HUES6 (cell line): ENCODE data around the gene SATB2.

ENCODE experiments used
- H3K27ac ChIP-seq: 2 replicates; pipeline ENCODE4 v1.7.0; 2013; ENCODE audit warnings: low read depth, mild to moderate bottlenecking, low read length, inconsistent platforms
- H3K27me3 ChIP-seq: 2 replicates; pipeline ENCODE4 v1.6.1; 2013; ENCODE audit warnings: low read length; ENCODE audit not compliant: control insufficient read depth, insufficient read depth
- H3K36me3 ChIP-seq: 2 replicates; pipeline ENCODE4 v1.6.1; 2013; ENCODE audit warnings: low read length; ENCODE audit not compliant: control insufficient read depth, insufficient read depth
- H3K4me1 ChIP-seq: 2 replicates; pipeline ENCODE4 v1.6.1; 2013; ENCODE audit warnings: low read length; ENCODE audit not compliant: control insufficient read depth, insufficient read depth
- H3K4me3 ChIP-seq: 2 replicates; pipeline ENCODE4 v1.5.1; 2013; ENCODE audit warnings: low read depth, low read length
- H3K9ac ChIP-seq: one replicate; pipeline ENCODE4 v1.6.1; 2013; ENCODE audit warnings: mild to moderate bottlenecking, low read length
- H3K9me3 ChIP-seq: 2 replicates; pipeline ENCODE4 v1.6.1; 2013; ENCODE audit warnings: low read depth, low read length; ENCODE audit not compliant: control insufficient read depth, insufficient read depth

Gene SATB2

DNA sequence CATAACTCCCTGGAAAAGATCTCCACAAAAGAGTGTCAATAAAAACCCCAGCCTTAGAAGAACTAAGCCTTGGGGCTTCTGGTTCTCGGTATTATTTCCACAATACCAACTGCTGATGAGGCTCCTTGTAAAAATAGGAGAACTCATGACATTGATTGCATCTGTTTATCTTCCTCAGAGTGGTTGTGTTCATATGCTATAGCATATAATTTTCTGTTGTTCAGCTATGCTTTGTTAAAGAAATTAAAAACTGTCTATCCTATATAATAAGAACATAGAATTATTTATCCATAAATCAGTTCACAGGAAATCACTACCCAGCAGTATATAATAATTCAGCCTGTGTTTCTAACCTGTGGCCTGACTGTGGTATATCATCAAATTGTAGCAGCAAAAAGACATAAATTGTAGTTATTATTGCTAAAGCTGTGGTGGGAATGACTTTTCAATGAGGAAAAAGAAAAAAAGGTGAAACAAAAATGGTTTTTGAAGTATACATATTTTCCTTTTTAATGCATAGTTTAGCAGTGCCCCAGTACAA lies 68.9 kb downstream of the SATB2 start:
- Histone ChIP-seq H3K9me3 (no peaks in the 10 kb centered on the region), H3K9ac (no peak overlapping the region), H3K36me3 (no peaks in the 10 kb centered on the region), H3K4me3 (no peak overlapping the region), H3K27ac (no peak overlapping the region), H3K4me1 (no peaks in the 10 kb centered on the region), H3K27me3 (no peaks in the 10 kb centered on the region)

GRCh38 chr2:199384043-199384442 lies 73.7 kb downstream of the SATB2 start:
- Histone ChIP-seq H3K4me1 (no peaks in the 10 kb centered on the region), H3K9me3 (no peaks in the 10 kb centered on the region), H3K27me3 (no peaks in the 10 kb centered on the region), H3K4me3 (no peak overlapping the region), H3K27ac (no peak overlapping the region), H3K36me3 (peaks cover 5% of the 10 kb centered on the region; the same call in 1 of the 2 replicates), H3K9ac (no peak overlapping the region)

DNA sequence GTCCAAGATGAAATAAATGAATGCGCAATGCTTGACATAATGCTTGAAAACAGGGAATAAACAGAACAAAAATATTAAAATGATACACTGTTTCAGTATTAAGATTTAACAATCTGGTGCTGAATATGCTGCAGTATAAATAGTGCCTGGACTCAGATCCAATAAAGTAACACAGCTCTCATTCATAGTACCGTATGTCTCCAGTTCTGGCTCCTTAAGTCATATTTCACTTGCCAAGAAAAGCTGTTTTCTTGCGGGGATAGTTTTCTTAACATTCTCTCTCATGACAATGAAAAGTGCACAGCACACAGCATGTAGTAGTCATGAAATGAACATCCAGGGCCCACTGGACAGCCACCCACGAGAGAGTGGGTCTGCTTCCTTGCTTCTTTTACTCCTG lies 74.7 kb downstream of the SATB2 start:
- Histone ChIP-seq H3K9ac (no peak overlapping the region), H3K9me3 (no peaks in the 10 kb centered on the region), H3K36me3 (peaks cover 6% of the 10 kb centered on the region; the same call in 1 of the 2 replicates), H3K4me3 (no peak overlapping the region), H3K27ac (no peak overlapping the region), H3K27me3 (no peaks in the 10 kb centered on the region), H3K4me1 (no peaks in the 10 kb centered on the region)

DNA sequence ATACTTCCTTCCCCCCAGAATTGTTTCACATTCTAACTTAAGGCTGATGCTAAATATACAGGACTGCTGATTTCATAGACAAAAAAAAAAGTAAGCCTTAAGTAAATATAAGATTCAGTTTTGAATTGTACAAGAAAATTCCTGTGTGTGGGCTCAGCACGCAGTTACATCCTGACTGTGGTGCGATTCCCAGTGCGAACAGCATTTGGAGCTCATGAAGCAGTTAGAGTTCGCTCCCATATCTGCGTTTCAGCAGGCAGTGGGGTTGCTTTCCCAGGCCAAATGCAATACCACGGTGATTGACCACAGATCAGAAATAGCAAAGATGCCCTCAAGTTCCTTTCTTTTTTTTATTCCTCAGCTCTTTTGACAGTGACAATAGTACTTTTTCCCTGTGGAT lies 75.6 kb downstream of the SATB2 start:
- no peak overlapping the region for H3K9ac ChIP-seq
- H3K4me3 ChIP-seq, result no peak overlapping the region
- no peaks in the 10 kb centered on the region for H3K9me3 ChIP-seq
- no peak overlapping the region for H3K27ac ChIP-seq
- H3K4me1 ChIP-seq, result no peaks in the 10 kb centered on the region
- H3K36me3 ChIP-seq, result peaks cover 6% of the 10 kb centered on the region; the same call in 1 of the 2 replicates
- no peaks in the 10 kb centered on the region for H3K27me3 ChIP-seq

- no peak overlapping the region for H3K27ac ChIP-seq
- H3K9me3 ChIP-seq, result no peaks in the 10 kb centered on the region
- no peaks in the 10 kb centered on the region for H3K4me1 ChIP-seq
- H3K36me3 ChIP-seq, result peaks cover 8% of the 10 kb centered on the region; the same call in 1 of the 2 replicates
- H3K9ac ChIP-seq, result no peak overlapping the region
- no peaks in the 10 kb centered on the region for H3K27me3 ChIP-seq
- H3K4me3 ChIP-seq, result no peak overlapping the region
Observed at GRCh38 chr2:199381531-199381930, 76.2 kb downstream of the SATB2 start.

DNA sequence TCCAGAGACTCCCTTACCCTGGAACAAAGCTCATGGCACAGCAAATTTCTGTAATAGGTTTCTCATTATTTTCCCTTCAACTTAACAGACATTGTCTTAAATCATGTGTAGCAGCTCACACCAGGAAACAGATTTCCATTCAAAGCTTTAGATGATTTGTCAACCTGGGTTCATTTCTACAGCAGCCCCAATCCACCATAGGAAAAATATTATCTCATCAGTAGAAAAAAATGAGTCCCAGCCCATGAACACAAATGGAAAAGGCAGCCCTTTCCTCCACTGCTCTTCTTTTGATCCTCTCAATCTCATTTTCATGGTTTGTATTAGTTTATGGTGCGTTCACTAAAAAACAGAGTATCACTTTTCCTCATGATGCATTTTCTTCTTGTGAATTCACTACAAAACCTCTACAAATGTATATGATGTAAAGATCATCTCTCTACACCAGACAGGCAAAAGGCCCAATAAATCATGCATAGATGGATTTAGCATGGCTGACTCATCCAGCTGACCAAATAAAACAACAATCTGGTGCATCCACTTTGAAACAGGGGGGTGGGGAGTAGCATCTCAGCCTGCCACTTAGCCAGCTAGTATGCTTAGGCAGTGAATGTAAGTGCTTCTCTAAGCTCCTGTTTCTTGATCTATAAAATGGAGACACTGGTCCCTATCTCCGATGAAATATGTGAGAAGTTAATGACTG lies 78.6 kb downstream of the SATB2 start:
- Histone ChIP-seq H3K27ac (no peak overlapping the region), H3K27me3 (no peaks in the 10 kb centered on the region), H3K9ac (no peak overlapping the region), H3K36me3 (peaks cover 9% of the 10 kb centered on the region; the same call in 1 of the 2 replicates), H3K4me1 (no peaks in the 10 kb centered on the region), H3K9me3 (no peaks in the 10 kb centered on the region), H3K4me3 (no peak overlapping the region)

- peaks cover 4% of the 10 kb centered on the region; the same call in 1 of the 2 replicates for H3K4me1 ChIP-seq
- H3K27ac ChIP-seq, result no peak overlapping the region
- no peaks in the 10 kb centered on the region for H3K27me3 ChIP-seq
- no peak overlapping the region for H3K9ac ChIP-seq
- H3K9me3 ChIP-seq, result no peaks in the 10 kb centered on the region
- H3K36me3 ChIP-seq, result peaks cover 2% of the 10 kb centered on the region; the same call in 1 of the 2 replicates
- H3K4me3 ChIP-seq, result no peak overlapping the region
Observed at GRCh38 chr2:199370150-199370780, 87.5 kb downstream of the SATB2 start.

GRCh38 chr2:199366406-199366805 lies 91.3 kb downstream of the SATB2 start:
- H3K27me3 ChIP-seq, result no peaks in the 10 kb centered on the region
- no peaks in the 10 kb centered on the region for H3K36me3 ChIP-seq
- no peak overlapping the region for H3K4me3 ChIP-seq
- H3K27ac ChIP-seq, result no peak overlapping the region
- no peak overlapping the region for H3K9ac ChIP-seq
- peaks cover 4% of the 10 kb centered on the region; the same call in 1 of the 2 replicates for H3K4me1 ChIP-seq
- no peaks in the 10 kb centered on the region for H3K9me3 ChIP-seq

DNA sequence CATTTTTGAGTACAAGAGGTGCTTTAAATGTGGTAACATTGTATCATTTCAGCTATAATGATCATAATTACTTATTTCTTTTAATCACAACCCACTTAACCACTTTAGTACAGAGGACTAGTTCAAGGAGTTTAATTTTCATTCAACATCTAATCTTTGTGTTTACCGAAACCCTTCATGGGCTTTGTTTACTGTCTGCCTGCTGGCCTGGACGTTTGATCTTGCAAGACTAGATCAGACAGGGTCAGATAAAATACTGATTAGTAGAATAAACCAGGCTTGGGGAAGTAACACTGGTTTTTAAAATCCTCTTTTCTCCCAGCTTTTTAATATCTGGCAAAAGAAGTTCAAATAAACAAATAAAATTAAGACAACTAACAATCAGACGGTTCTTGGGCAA lies 93.6 kb downstream of the SATB2 start:
- no peaks in the 10 kb centered on the region for H3K36me3 ChIP-seq
- no peaks in the 10 kb centered on the region for H3K4me1 ChIP-seq
- H3K9ac ChIP-seq, result no peak overlapping the region
- H3K4me3 ChIP-seq, result no peak overlapping the region
- H3K27me3 ChIP-seq, result no peaks in the 10 kb centered on the region
- H3K9me3 ChIP-seq, result no peaks in the 10 kb centered on the region
- H3K27ac ChIP-seq, result no peak overlapping the region

GRCh38 chr2:199356412-199356811 lies 101.3 kb downstream of the SATB2 start:
- H3K9me3 ChIP-seq, result no peaks in the 10 kb centered on the region
- H3K27me3 ChIP-seq, result no peaks in the 10 kb centered on the region
- no peaks in the 10 kb centered on the region for H3K36me3 ChIP-seq
- no peaks in the 10 kb centered on the region for H3K4me1 ChIP-seq
- H3K9ac ChIP-seq, result no peak overlapping the region
- H3K27ac ChIP-seq, result no peak overlapping the region
- no peak overlapping the region for H3K4me3 ChIP-seq

- Histone ChIP-seq H3K9ac (no peak overlapping the region), H3K27ac (no peak overlapping the region), H3K36me3 (peaks cover 7% of the 10 kb centered on the region; the same call in 1 of the 2 replicates), H3K9me3 (no peaks in the 10 kb centered on the region), H3K4me1 (no peaks in the 10 kb centered on the region), H3K27me3 (no peaks in the 10 kb centered on the region), H3K4me3 (no peak overlapping the region)
Observed at GRCh38 chr2:199348871-199349270, 108.9 kb downstream of the SATB2 start.
